ENCODE measurements around the gene MBNL1.
A peak's percentile ranks its signal among the peaks of the same experiment; 100 is the strongest.

The MBNL1 gene

DNA sequence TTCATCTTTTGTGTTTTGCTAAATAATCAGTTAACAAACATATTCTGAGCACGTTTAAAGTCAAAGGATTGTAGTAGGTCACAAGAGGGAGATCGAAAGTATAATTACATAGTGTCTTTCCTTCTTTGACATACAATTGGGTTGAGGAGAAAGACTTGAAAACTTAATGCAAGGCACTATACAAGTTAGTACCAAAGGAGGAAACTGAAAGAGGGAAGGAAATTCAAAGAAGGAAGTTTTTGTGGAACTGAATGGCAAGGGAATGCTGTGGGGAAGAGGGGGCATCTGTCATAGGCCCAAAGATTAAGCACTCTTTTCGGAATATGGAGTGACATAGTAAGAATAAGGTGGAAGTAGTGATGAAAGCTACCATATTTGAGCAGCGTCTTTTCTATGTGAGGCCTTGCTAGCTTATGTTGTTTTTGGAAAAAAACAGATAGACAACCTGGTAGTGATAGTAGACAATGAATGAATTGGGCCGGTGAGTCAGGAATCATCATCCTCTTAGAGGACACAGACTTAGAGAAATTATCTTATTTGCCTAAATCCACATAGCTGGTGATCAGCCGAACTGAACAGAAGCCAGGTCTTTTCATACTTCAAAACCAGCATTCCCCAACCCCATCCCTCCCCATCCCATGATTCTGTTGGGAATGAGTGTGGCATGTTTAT lies 10.2 kb downstream of the MBNL1 start:
- DNase-seq = no peak

DNA sequence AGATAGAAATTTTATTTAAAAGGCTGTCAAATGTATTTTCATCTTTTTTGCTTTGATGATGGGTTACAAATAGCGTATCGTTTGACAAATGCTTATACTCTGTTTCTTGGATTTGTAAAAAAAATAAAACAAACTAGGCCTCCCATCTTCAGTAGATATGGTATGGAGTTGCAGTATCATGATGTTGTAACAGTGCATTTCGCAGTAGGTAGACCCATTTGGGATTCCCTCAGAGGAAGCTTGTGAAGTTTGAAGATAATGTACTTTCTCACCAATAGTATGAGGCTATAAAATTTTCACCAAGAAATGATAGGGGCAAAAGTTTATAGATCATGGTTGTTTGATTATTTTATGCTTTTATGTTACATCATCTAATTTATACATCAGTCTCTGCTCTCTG lies 10.8 kb downstream of the MBNL1 start:
- DNase-seq = no peak

- DNase-seq = no peak
These were observed 11.8 kb downstream of the MBNL1 start for GRCh38 chr3:152280539-152280938.

- DNase-seq = no peak
These were observed 12.5 kb downstream of the MBNL1 start for GRCh38 chr3:152281133-152281713.

DNA sequence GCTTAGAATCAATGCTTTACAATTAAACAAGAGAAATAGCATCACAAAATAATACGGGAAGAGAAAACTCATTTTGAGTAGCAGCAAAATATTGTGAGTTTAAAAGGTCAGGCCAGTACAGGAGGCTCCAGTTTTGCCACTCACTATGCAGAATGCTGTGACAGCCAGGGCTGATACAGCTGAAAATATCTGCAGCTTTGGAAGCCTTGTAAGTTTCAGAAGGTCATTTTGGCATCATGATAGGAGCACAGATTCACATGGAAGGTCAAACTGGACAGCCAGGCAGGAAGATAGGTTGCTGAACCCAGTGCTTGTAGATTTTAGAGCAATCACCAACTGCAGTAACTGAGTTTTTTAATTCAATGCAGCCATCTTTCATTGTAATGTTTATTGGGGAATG lies 14.1 kb downstream of the MBNL1 start:
- no peak for DNase-seq

GRCh38 chr3:152283492-152284381 lies 15.0 kb downstream of the MBNL1 start:
- DNase-seq = no peak

GRCh38 chr3:152284906-152285305 lies 16.2 kb downstream of the MBNL1 start:
- DNase-seq = no peak

- DNase-seq = no peak
These were observed 16.8 kb downstream of the MBNL1 start for GRCh38 chr3:152285509-152285908.

DNA sequence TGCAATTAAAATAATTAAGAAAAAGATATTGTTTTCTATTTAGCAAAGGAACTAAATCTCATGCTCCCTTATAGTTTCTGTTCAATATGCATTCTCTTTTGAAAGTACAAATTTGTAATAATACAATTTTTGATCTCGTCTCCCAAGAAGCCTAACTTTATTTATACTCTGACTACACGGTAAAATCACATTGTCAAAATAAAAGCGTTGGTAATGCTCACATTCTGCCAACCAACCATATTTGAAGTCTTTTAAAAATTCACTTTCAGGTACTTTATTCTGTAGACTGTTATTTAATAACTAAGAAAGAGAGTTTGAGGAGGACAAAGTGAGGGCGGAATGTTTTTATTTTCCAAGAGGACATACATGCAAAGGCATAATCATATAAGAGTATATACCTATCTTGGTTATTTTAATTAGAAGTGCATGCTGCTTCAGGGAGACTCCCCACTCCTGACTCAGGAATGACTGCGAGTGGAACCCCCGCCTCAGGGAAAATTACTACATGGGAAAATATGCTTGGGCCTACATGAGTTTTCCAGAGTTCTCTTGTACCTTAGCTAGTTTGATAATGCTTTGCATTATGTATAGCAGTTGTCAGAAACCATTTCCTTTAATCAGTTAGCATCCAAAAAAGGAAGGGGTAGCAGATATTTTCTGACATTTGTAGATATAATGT lies 19.3 kb downstream of the MBNL1 start:
- no peak for DNase-seq

DNA sequence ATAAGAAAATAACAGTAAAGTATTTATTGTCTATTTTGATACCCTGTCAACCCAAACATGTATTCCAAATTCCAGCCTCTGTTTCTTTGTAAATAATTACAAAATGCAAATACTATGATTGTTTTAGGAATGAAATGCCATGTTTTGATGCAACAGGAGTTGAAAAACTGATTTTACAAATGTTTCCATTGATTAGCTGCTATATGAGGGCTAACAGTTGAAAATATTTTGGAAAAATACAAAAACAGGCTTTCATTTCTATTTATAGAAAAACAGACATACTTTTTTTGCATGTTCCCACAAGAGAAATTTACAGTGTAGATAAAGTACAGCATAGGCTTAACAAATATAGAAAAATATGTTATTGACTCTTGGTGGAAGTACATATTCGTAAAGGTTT lies 20.0 kb downstream of the MBNL1 start:
- DNase-seq = no peak

DNA sequence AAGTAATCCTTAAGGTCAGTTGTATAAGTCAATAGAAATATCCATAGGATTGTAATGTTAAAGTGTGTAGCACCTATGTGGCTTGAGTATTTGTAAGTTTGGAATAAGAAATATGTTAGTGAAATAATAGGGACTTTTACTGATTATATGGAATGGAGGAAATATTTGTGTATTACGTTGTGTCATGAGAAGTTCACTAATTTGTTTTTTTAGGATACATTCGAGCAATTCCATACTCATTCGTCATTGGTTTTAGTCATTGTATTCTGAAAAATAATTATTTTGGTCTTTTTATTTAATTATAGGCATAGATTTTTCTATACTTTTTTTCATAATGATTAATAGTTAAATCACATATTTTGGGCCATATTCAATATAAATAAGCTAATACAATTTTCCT lies 21.0 kb downstream of the MBNL1 start:
- no peak for DNase-seq

GRCh38 chr3:152290374-152290773 lies 21.6 kb downstream of the MBNL1 start:
- no peak for DNase-seq

DNA sequence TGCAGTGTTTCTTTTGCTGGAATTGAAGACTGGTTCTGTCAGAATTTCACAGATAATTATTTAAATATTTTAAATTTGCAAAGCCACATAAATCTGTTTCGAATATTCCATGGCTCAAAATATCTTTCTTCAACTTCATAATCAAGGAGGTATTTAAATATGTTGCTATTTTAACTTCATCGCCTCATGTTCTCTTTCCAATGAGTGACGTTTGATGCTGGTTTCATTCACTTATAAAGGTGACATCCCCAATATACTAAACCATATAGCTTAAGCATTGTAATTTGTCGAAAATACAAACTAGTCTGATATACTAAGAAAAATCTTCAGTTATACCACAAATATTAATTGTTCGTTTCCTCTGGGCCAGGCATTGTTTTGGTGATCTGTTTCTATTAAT lies 22.5 kb downstream of the MBNL1 start:
- DNase-seq = no peak

DNA sequence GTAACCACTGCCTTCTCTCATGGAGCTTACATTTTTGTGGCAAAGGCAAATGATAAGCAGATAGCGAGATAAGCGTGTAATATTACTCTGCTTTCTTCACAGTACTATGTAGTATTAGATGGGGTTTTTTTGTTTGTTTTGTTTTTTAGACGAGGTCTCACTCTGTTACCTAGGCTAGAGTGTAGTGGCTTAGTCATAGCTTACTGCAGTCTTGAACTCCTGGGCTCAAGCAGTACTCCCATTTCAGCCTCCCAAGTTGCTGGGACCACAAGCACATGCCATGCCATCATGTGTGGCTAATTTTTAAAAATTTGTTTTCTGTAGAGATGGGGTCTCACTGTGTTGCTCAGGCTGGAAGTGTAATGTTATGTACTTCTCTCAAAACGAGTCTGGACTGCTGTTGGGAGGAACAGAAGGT lies 22.9 kb downstream of the MBNL1 start:
- no peak for DNase-seq

GRCh38 chr3:152292366-152292765 lies 23.6 kb downstream of the MBNL1 start:
- DNase-seq = no peak

- no peak for DNase-seq
These were observed 24.7 kb downstream of the MBNL1 start for GRCh38 chr3:152293347-152294006.

DNA sequence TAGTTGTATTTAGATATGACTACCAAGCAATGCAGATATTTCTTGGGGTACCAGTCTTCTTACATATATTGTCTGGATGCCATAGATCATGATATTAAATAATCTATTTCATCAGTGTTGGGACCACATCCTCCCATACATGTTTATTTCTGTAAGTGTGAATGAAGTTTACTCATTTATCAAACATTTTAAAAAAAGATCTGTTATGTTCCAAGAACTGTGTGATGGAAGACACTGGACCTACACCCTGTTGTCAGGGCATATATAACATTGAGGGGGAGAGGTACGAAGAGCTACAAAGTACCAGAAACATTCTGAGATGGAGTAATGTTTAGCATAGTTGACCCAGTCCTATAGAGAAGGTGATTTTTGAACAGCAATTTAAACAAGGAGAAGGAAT lies 26.6 kb downstream of the MBNL1 start:
- DNase-seq = no peak

GRCh38 chr3:152295806-152296205 lies 27.1 kb downstream of the MBNL1 start:
- DNase-seq = no peak

- DNase-seq = no peak
These were observed 27.7 kb downstream of the MBNL1 start for GRCh38 chr3:152296382-152296781.

GRCh38 chr3:152296971-152297370 lies 28.2 kb downstream of the MBNL1 start:
- no peak for DNase-seq

GRCh38 chr3:152298393-152299248 lies 29.9 kb downstream of the MBNL1 start:
- peak; percentile 73 for DNase-seq

Data from NCI-H2029 (cell line).